ENCODE measurements around the gene TRANK1.

GRCh38 chr3:36900474-36901443 lies 44.1 kb downstream of the TRANK1 start:
- TF ChIP-seq CTCF (IDR thresholded peaks at IDR 0.05) (no peak), SP1 (CRISPR knock-in tag; conservative IDR thresholded peaks at IDR 0.05) (no peak), TP53 (CRISPR knock-in tag; IDR thresholded peaks at IDR 0.05) (no peak), PRRX2 (CRISPR knock-in tag; IDR thresholded peaks at IDR 0.05) (no peak), ZBTB21 (CRISPR knock-in tag; IDR thresholded peaks at IDR 0.05; ENCODE audit: borderline replicate concordance) (no peak)

All from WTC11 (cell line).